GM23338 (cell line): ENCODE results near the gene CDC42BPB. TPM values are rescaled to one million over a fixed set of nuclear protein-coding genes. Genes with fewer than 3 reads are reported as not detected.

Experiments
- ATAC-seq: fragments of 200-7000 bp; cut with Tn5 transposase; 3 replicates; pipeline ENCODE4 v1.9.1; 2020
- DNase-seq: peaks from one replicate; pipeline ENCODE4 v3.0.0-alpha.2; 2015; ENCODE audit warnings: low spot score
- H2AFZ ChIP-seq: fragments of 200-600 bp; sonication (generic); 2 replicates; pipeline ENCODE4 v1.8.0; 2016; ENCODE audit warnings: antibody characterized with exemption, mild to moderate bottlenecking, moderate library complexity
- H3F3A ChIP-seq: fragments of 200-600 bp; sonication (generic); replicated peaks from 2 replicates; pipeline ENCODE4 v1.8.0; 2017; ENCODE audit warnings: antibody characterized with exemption, mixed run types, low read depth
- H3K27ac ChIP-seq: fragments of 200-600 bp; sonication (generic); 2 replicates; pipeline ENCODE4 v1.6.1; 2016; ENCODE audit warnings: low read depth
- H3K27me3 ChIP-seq: fragments of 200-600 bp; sonication (generic); 2 replicates; pipeline ENCODE4 v1.8.0; 2016; ENCODE audit warnings: mild to moderate bottlenecking, mixed run types, moderate library complexity; ENCODE audit not compliant: insufficient read depth
- H3K36me3 ChIP-seq: fragments of 200-600 bp; sonication (generic); 2 replicates; pipeline ENCODE4 v1.8.0; 2016; ENCODE audit warnings: mild to moderate bottlenecking; ENCODE audit not compliant: insufficient read depth
- H3K4me1 ChIP-seq: fragments of 200-600 bp; sonication (generic); 2 replicates; pipeline ENCODE4 v1.8.0; 2016; ENCODE audit warnings: mild to moderate bottlenecking, moderate library complexity; ENCODE audit not compliant: insufficient read depth
- H3K4me2 ChIP-seq: fragments of 200-600 bp; sonication (generic); 2 replicates; pipeline ENCODE4 v1.7.1; 2017; ENCODE audit warnings: mixed run types
- H3K4me3 ChIP-seq: fragments of 200-600 bp; sonication (generic); 2 replicates; pipeline ENCODE4 v1.6.1; 2016; ENCODE audit warnings: mixed run types
- H3K79me2 ChIP-seq: fragments of 200-600 bp; sonication (generic); replicated peaks from 2 replicates; pipeline ENCODE4 v1.8.0; 2017; ENCODE audit warnings: mild to moderate bottlenecking; ENCODE audit not compliant: insufficient read depth
- H3K9me2 ChIP-seq: fragments of 200-600 bp; sonication (generic); 2 replicates; pipeline ENCODE4 v1.8.0; 2017; ENCODE audit not compliant: insufficient read depth
- H4K20me1 ChIP-seq: fragments of 200-600 bp; sonication (generic); replicated peaks from 2 replicates; pipeline ENCODE4 v1.8.0; 2017; ENCODE audit warnings: mild to moderate bottlenecking; ENCODE audit not compliant: insufficient read depth
- H3K27ac Mint-ChIP-seq: 2 replicates; pipeline ENCODE4 v1.8.0; 2020; ENCODE audit warnings: inconsistent platforms, mild to moderate bottlenecking, moderate library complexity, mixed read lengths
- H3K27me3 Mint-ChIP-seq: 3 replicates; pipeline ENCODE4 v1.8.0; 2022; ENCODE audit warnings: low read depth, mild to moderate bottlenecking, moderate library complexity, mixed read lengths, inconsistent platforms; ENCODE audit not compliant: insufficient read depth, poor library complexity
- H3K36me3 Mint-ChIP-seq: 3 replicates; pipeline ENCODE4 v1.8.0; 2021; ENCODE audit warnings: low read depth, mild to moderate bottlenecking, inconsistent platforms, moderate library complexity, mixed read lengths
- H3K4me1 Mint-ChIP-seq: 3 replicates; pipeline ENCODE4 v1.8.0; 2020; ENCODE audit warnings: mild to moderate bottlenecking, inconsistent platforms, mixed read lengths
- H3K4me3 Mint-ChIP-seq: 3 replicates; pipeline ENCODE4 v1.8.0; 2021; ENCODE audit warnings: moderate library complexity, mild to moderate bottlenecking, inconsistent platforms, mixed read lengths
- H3K9me3 Mint-ChIP-seq: 3 replicates; pipeline ENCODE4 v1.8.0; 2020; ENCODE audit warnings: moderate library complexity, mild to moderate bottlenecking, inconsistent platforms, mixed read lengths
- CREB1 ChIP-seq: fragments of 250-450 bp; sonication (Bioruptor Pico); IDR thresholded peaks from 2 replicates; pipeline ENCODE4 v1.5.0; 2020; ENCODE audit warnings: low read depth, mild to moderate bottlenecking, moderate library complexity
- EZH2 ChIP-seq: fragments of 200-600 bp; sonication (generic); IDR thresholded peaks from one replicate; pipeline ENCODE4 v1.8.0; 2017; ENCODE audit warnings: antibody characterized with exemption, mild to moderate bottlenecking, low read depth; ENCODE audit not compliant: unreplicated experiment
- EZH2phosphoT487 ChIP-seq: fragments of 200-600 bp; sonication (generic); IDR thresholded peaks from one replicate; pipeline ENCODE4 v1.8.1; 2018; ENCODE audit warnings: antibody characterized with exemption; ENCODE audit not compliant: unreplicated experiment
- JUNB ChIP-seq: IDR thresholded peaks from one replicate; pipeline ENCODE4 v1.6.1; 2016; ENCODE audit warnings: antibody characterized with exemption; ENCODE audit not compliant: unreplicated experiment
- NANOG ChIP-seq: IDR thresholded peaks from 2 replicates; pipeline ENCODE4 v1.6.1; 2016; ENCODE audit warnings: antibody characterized with exemption, borderline replicate concordance
- POLR2AphosphoS5 ChIP-seq: IDR thresholded peaks from 2 replicates; pipeline ENCODE4 v1.6.1; 2016; ENCODE audit warnings: antibody characterized with exemption, low read depth
- REST ChIP-seq: IDR thresholded peaks from one replicate; pipeline ENCODE4 v1.6.1; 2018; ENCODE audit warnings: antibody characterized with exemption; ENCODE audit not compliant: unreplicated experiment
- STAT1 ChIP-seq: IDR thresholded peaks from one replicate; pipeline ENCODE4 v1.6.1; 2016; ENCODE audit warnings: antibody characterized with exemption; ENCODE audit not compliant: unreplicated experiment
- ZNF114 ChIP-seq: fragments of 250-450 bp; sonication (Bioruptor Pico); IDR thresholded peaks from 2 replicates; pipeline ENCODE4 v1.5.0; 2020; ENCODE audit warnings: mild to moderate bottlenecking, moderate library complexity
- ZNF331 ChIP-seq: fragments of 250-450 bp; sonication (Bioruptor Pico); IDR thresholded peaks from 2 replicates; pipeline ENCODE4 v1.5.0; 2020; ENCODE audit warnings: low read depth, mild to moderate bottlenecking, moderate library complexity
- ZNF462 ChIP-seq: fragments of 250-450 bp; sonication (Bioruptor Pico); IDR thresholded peaks from 2 replicates; pipeline ENCODE4 v1.5.0; 2020; ENCODE audit warnings: mild to moderate bottlenecking, moderate library complexity
- polyA plus RNA-seq: library from polyadenylated mRNA; unstranded; fragments of >200 nt; fragmentation: Nextera tagmentation; extraction: Ambion mirVana; gene quantifications from 2 replicates; pipeline ENCODE4 v1.2.1, GENCODE V29; 2016
- total RNA-seq: library from RNA; depleted of rRNA; stranded (reverse); fragments of >200 nt; shearing (Covaris generic); gene quantifications from 2 replicates; pipeline ENCODE4 v1.2.3, GENCODE V29; 2014
- TF ChIP-seq, protein P1 (sequence below), 2 experiments: fragments of 200-600 bp in 1 of 2; sonication (generic) in 1 of 2; conservative IDR thresholded peaks; 2 replicates each; pipeline versions ENCODE4 v1.5.1 to v1.6.1; 2016 to 2017; ENCODE audit warnings: antibody characterized with exemption in 2 of 2, low read depth in 2 of 2, mild to moderate bottlenecking in 2 of 2, moderate library complexity in 1 of 2
- TF ChIP-seq, protein P2 (sequence below): IDR thresholded peaks from 2 replicates; pipeline ENCODE4 v1.6.1; 2016; ENCODE audit warnings: antibody characterized with exemption

Gene CDC42BPB
- total and polyA plus RNA-seq, 2 experiments from 2014 or later: 12.3 to 127 TPM

GRCh38 chr14:103016594-103016993 lies 40.8 kb downstream of the CDC42BPB start:
- Histone ChIP-seq H3K79me2 (peaks cover 92% of the 10 kb centered on the region), H3K4me2 (no peak overlapping the region), H2AFZ (no peak overlapping the region), H3K36me3 (no peaks in the 10 kb centered on the region), H3K9me2 (no peaks in the 10 kb centered on the region), H3K27ac (no peak overlapping the region), H3K27me3 (no peaks in the 10 kb centered on the region), H3F3A (no peaks in the 10 kb centered on the region), H3K4me1 (peaks cover 16% of the 10 kb centered on the region), H4K20me1 (peaks cover 58% of the 10 kb centered on the region), H3K4me3 (no peak overlapping the region)
- Mint-ChIP-seq H3K4me1 (peaks cover 27% of the 10 kb centered on the region), H3K36me3 (peaks cover 8% of the 10 kb centered on the region; the same call in 2 of the 3 replicates), H3K4me3 (no peak overlapping the region), H3K9me3 (no peaks in the 10 kb centered on the region), H3K27ac (no peak overlapping the region), H3K27me3 (peaks cover 13% of the 10 kb centered on the region)
- DNase-seq (no peak), ATAC-seq (no peak)
- TF ChIP-seq CREB1 (CRISPR knock-in tag): no peak
- TF ChIP-seq STAT1: no peak
- TF ChIP-seq, protein P1, sequence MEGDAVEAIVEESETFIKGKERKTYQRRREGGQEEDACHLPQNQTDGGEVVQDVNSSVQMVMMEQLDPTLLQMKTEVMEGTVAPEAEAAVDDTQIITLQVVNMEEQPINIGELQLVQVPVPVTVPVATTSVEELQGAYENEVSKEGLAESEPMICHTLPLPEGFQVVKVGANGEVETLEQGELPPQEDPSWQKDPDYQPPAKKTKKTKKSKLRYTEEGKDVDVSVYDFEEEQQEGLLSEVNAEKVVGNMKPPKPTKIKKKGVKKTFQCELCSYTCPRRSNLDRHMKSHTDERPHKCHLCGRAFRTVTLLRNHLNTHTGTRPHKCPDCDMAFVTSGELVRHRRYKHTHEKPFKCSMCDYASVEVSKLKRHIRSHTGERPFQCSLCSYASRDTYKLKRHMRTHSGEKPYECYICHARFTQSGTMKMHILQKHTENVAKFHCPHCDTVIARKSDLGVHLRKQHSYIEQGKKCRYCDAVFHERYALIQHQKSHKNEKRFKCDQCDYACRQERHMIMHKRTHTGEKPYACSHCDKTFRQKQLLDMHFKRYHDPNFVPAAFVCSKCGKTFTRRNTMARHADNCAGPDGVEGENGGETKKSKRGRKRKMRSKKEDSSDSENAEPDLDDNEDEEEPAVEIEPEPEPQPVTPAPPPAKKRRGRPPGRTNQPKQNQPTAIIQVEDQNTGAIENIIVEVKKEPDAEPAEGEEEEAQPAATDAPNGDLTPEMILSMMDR (conservative IDR thresholded peaks at IDR 0.05; ENCODE audit: low read depth in 2 of 2): no peak
- no peak for TF ChIP-seq EZH2phosphoT487
- TF ChIP-seq REST: no peak
- TF ChIP-seq NANOG: no peak
- TF ChIP-seq POLR2AphosphoS5: no peak
- TF ChIP-seq EZH2: no peak
- no peak for TF ChIP-seq JUNB
- no peak for TF ChIP-seq ZNF114
- TF ChIP-seq, protein P2, sequence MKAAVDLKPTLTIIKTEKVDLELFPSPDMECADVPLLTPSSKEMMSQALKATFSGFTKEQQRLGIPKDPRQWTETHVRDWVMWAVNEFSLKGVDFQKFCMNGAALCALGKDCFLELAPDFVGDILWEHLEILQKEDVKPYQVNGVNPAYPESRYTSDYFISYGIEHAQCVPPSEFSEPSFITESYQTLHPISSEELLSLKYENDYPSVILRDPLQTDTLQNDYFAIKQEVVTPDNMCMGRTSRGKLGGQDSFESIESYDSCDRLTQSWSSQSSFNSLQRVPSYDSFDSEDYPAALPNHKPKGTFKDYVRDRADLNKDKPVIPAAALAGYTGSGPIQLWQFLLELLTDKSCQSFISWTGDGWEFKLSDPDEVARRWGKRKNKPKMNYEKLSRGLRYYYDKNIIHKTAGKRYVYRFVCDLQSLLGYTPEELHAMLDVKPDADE: no peak
- TF ChIP-seq ZNF331 (CRISPR knock-in tag): no peak
- no peak for TF ChIP-seq ZNF462 (CRISPR knock-in tag)
